Measurements from ENCODE around the gene UHMK1. TPM values are rescaled to one million over a fixed set of nuclear protein-coding genes. Genes with fewer than 3 reads are reported as not detected.

UHMK1 gene
- total RNA-seq, 1 experiment from 2014 or later, result 75.1 TPM

DNA sequence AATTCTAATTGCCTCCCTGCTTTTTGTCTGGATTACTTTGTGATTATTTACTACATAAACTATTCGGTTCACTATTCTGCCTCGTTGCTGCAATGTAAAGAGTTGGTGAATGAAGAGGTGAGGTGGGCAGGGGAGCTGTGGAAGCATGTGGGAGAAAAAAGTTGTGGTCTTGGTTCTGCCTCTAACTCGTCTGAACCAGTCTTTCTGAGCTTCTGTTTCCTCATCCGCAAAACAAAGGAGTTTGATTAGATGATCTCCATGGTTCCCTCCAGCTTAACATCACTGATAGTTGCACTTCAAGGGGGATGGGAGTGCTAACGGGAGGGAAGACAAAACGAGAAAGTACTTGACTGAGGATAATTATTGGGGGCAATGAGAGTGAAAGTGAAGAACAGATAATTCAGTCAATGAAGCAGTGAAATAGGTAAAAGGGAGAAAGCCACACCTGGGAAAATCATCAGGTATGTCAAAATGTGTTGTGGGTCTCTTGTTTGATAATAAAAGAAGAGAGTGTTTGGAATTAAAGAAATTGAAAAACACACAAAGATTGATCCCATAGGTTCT is 26.2 kb upstream of the UHMK1 start:
- intact Hi-C loops (cut with micrococcal nuclease), result no loop called here
- H3K27ac ChIP-seq (ENCODE audit: low read depth, low read length), result no peak overlapping the region
- no peaks in the 10 kb centered on the region for H3K4me1 ChIP-seq (ENCODE audit: control insufficient read depth in 1 of 2, insufficient read depth in 2 of 2, low read length in 2 of 2)
- ATAC-seq (no peak), DNase-seq (ENCODE audit: low read depth, low spot score) (no peak)
- no peak overlapping the region for H2AFZ ChIP-seq (ENCODE audit: low read depth, low read length, poor library complexity, severe bottlenecking)
- H3K4me2 ChIP-seq (ENCODE audit: low read length), result no peak overlapping the region
- H3K36me3 ChIP-seq (ENCODE audit: control insufficient read depth in 1 of 2, insufficient read depth in 2 of 2, low read length in 2 of 2), result no peaks in the 10 kb centered on the region
- TF ChIP-seq EGR1 (IDR thresholded peaks at IDR 0.05; ENCODE audit: low read depth) (no peak), CEBPB (IDR thresholded peaks at IDR 0.05; ENCODE audit: low read depth) (no peak), JUND (IDR thresholded peaks at IDR 0.05) (no peak), EZH2phosphoT487 (IDR thresholded peaks at IDR 0.05; ENCODE audit: borderline replicate concordance) (no peak)
- TF ChIP-seq, protein P1, sequence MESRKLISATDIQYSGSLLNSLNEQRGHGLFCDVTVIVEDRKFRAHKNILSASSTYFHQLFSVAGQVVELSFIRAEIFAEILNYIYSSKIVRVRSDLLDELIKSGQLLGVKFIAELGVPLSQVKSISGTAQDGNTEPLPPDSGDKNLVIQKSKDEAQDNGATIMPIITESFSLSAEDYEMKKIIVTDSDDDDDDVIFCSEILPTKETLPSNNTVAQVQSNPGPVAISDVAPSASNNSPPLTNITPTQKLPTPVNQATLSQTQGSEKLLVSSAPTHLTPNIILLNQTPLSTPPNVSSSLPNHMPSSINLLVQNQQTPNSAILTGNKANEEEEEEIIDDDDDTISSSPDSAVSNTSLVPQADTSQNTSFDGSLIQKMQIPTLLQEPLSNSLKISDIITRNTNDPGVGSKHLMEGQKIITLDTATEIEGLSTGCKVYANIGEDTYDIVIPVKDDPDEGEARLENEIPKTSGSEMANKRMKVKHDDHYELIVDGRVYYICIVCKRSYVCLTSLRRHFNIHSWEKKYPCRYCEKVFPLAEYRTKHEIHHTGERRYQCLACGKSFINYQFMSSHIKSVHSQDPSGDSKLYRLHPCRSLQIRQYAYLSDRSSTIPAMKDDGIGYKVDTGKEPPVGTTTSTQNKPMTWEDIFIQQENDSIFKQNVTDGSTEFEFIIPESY (IDR thresholded peaks at IDR 0.05; ENCODE audit: extremely low read depth, insufficient replicate concordance, low read length), result no peak
- H3K4me3 ChIP-seq (replicated peaks in 1 of 2; ENCODE audit: low read depth in 1 of 2, low read length in 2 of 2), result no peak overlapping the region
- ChIA-PET POLR2A (no interaction called here), RAD21 (ENCODE audit: low non-redundant PET in 1 of 2, low total read pairs in 2 of 2, uncharacterized antibody in 2 of 2, unreplicated experiment in 2 of 2) (no interaction called here), CTCF (no interaction called here)
- no peak overlapping the region for H3K9ac ChIP-seq (ENCODE audit: low read length)
- H4K20me1 ChIP-seq (ENCODE audit: insufficient read depth), result no peaks in the 10 kb centered on the region
- H3K27me3 ChIP-seq (ENCODE audit: insufficient read depth, low read length), result no peaks in the 10 kb centered on the region
- BruUV-seq (replicated peaks), result no TSS peak
- H3K9me3 ChIP-seq (ENCODE audit: control insufficient read depth in 1 of 2, insufficient read depth in 1 of 2, low read depth in 1 of 2, low read length in 2 of 2), result no peaks in the 10 kb centered on the region
- no peaks in the 10 kb centered on the region for H3K9me2 ChIP-seq (ENCODE audit: insufficient read depth)
- no peaks in the 10 kb centered on the region for H3K79me2 ChIP-seq (ENCODE audit: insufficient read depth, low read length)

DNA sequence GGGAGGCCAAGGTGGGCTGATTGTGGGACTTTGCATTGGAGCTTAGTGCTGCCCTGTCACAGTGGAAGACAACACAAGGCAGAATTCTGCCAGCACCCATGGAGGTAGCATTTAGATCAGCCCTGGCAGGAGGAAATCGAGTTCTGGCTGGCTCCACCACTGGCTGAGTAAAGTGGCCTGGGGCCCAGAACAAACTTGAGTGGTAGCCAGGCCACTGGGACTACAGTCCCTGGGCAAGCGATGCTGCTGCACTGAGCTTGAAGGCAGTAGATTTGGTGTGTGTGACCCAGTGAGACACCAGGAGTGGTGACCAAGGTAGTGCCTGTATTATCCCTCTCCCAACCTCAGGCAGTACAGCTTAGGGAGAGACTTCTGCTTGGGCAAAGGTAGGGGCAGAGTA is 22.5 kb upstream of the UHMK1 start:
- Histone ChIP-seq H3K4me2 (ENCODE audit: low read length) (no peak overlapping the region), H3K9ac (ENCODE audit: low read length) (no peak overlapping the region), H3K9me2 (ENCODE audit: insufficient read depth) (no peaks in the 10 kb centered on the region), H3K9me3 (ENCODE audit: control insufficient read depth in 1 of 2, insufficient read depth in 1 of 2, low read depth in 1 of 2, low read length in 2 of 2) (no peaks in the 10 kb centered on the region), H3K36me3 (ENCODE audit: control insufficient read depth in 1 of 2, insufficient read depth in 2 of 2, low read length in 2 of 2) (no peaks in the 10 kb centered on the region), H3K4me3 (replicated peaks in 1 of 2; ENCODE audit: low read depth in 1 of 2, low read length in 2 of 2) (no peak overlapping the region), H3K27ac (ENCODE audit: low read depth, low read length) (no peak overlapping the region), H4K20me1 (ENCODE audit: insufficient read depth) (no peaks in the 10 kb centered on the region), H3K4me1 (ENCODE audit: control insufficient read depth in 1 of 2, insufficient read depth in 2 of 2, low read length in 2 of 2) (no peaks in the 10 kb centered on the region), H3K27me3 (ENCODE audit: insufficient read depth, low read length) (no peaks in the 10 kb centered on the region), H3K79me2 (ENCODE audit: insufficient read depth, low read length) (no peaks in the 10 kb centered on the region), H2AFZ (ENCODE audit: low read depth, low read length, poor library complexity, severe bottlenecking) (no peak overlapping the region)
- ChIA-PET CTCF (no interaction called here), RAD21 (ENCODE audit: low non-redundant PET in 1 of 2, low total read pairs in 2 of 2, uncharacterized antibody in 2 of 2, unreplicated experiment in 2 of 2) (no interaction called here), POLR2A (no interaction called here)
- ATAC-seq (no peak), DNase-seq (ENCODE audit: low read depth, low spot score) (no peak)
- TF ChIP-seq, protein P2, sequence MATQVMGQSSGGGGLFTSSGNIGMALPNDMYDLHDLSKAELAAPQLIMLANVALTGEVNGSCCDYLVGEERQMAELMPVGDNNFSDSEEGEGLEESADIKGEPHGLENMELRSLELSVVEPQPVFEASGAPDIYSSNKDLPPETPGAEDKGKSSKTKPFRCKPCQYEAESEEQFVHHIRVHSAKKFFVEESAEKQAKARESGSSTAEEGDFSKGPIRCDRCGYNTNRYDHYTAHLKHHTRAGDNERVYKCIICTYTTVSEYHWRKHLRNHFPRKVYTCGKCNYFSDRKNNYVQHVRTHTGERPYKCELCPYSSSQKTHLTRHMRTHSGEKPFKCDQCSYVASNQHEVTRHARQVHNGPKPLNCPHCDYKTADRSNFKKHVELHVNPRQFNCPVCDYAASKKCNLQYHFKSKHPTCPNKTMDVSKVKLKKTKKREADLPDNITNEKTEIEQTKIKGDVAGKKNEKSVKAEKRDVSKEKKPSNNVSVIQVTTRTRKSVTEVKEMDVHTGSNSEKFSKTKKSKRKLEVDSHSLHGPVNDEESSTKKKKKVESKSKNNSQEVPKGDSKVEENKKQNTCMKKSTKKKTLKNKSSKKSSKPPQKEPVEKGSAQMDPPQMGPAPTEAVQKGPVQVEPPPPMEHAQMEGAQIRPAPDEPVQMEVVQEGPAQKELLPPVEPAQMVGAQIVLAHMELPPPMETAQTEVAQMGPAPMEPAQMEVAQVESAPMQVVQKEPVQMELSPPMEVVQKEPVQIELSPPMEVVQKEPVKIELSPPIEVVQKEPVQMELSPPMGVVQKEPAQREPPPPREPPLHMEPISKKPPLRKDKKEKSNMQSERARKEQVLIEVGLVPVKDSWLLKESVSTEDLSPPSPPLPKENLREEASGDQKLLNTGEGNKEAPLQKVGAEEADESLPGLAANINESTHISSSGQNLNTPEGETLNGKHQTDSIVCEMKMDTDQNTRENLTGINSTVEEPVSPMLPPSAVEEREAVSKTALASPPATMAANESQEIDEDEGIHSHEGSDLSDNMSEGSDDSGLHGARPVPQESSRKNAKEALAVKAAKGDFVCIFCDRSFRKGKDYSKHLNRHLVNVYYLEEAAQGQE (IDR thresholded peaks at IDR 0.05; ENCODE audit: low read depth), result no peak
- no peak for TF ChIP-seq JUND (IDR thresholded peaks at IDR 0.05)
- TF ChIP-seq EZH2phosphoT487 (IDR thresholded peaks at IDR 0.05; ENCODE audit: borderline replicate concordance), result no peak
- no peak for TF ChIP-seq POLR2AphosphoS5 (IDR thresholded peaks at IDR 0.05; ENCODE audit: low read depth, low read length)
- TF ChIP-seq, protein P3, sequence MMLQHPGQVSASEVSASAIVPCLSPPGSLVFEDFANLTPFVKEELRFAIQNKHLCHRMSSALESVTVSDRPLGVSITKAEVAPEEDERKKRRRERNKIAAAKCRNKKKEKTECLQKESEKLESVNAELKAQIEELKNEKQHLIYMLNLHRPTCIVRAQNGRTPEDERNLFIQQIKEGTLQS (IDR thresholded peaks at IDR 0.05), result no peak
- no peak for TF ChIP-seq CEBPB (IDR thresholded peaks at IDR 0.05; ENCODE audit: low read depth)
- TF ChIP-seq, protein P4, sequence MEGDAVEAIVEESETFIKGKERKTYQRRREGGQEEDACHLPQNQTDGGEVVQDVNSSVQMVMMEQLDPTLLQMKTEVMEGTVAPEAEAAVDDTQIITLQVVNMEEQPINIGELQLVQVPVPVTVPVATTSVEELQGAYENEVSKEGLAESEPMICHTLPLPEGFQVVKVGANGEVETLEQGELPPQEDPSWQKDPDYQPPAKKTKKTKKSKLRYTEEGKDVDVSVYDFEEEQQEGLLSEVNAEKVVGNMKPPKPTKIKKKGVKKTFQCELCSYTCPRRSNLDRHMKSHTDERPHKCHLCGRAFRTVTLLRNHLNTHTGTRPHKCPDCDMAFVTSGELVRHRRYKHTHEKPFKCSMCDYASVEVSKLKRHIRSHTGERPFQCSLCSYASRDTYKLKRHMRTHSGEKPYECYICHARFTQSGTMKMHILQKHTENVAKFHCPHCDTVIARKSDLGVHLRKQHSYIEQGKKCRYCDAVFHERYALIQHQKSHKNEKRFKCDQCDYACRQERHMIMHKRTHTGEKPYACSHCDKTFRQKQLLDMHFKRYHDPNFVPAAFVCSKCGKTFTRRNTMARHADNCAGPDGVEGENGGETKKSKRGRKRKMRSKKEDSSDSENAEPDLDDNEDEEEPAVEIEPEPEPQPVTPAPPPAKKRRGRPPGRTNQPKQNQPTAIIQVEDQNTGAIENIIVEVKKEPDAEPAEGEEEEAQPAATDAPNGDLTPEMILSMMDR (IDR thresholded peaks at IDR 0.05 in 2 of 3, conservative IDR thresholded peaks at IDR 0.05 in 1 of 3; ENCODE audit: borderline replicate concordance in 1 of 3, insufficient read depth in 1 of 3, low read depth in 2 of 3, low read length in 2 of 3), result no peak
- no peak for TF ChIP-seq ZFX (IDR thresholded peaks at IDR 0.05)
- intact Hi-C loops (cut with micrococcal nuclease), result no loop called here
- no TSS peak for BruUV-seq (replicated peaks)

All from HCT116 (cell line).